ENCODE results near the gene TSPAN15.
"Not testable (repeated sequence)": the region's sequence is repeated elsewhere in the genome, so short reads cannot be mapped to it uniquely, and the experiment has no call there.

TSPAN15 gene

DNA sequence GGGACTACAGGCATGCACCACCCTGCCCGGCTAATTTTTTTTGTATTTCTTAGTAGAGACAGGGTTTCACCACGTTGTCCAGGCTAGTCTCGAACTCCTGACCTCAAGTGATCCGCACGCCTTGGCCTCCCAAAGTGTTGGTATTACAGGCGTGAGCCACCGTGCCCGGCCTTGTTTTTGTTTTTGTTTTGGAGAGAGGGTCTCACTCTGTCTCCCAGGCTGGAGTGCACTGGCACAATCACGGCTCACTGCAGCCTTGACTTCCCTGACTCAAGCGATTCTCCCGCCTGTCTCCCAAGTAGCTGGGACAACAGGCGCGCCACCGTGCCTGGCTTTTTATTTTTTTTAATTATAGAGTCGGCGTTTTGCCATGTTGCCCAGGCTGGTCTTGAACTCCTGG, 870 bp upstream of the TSPAN15 start:
- DNase-seq = not testable (repeated sequence)

DNA sequence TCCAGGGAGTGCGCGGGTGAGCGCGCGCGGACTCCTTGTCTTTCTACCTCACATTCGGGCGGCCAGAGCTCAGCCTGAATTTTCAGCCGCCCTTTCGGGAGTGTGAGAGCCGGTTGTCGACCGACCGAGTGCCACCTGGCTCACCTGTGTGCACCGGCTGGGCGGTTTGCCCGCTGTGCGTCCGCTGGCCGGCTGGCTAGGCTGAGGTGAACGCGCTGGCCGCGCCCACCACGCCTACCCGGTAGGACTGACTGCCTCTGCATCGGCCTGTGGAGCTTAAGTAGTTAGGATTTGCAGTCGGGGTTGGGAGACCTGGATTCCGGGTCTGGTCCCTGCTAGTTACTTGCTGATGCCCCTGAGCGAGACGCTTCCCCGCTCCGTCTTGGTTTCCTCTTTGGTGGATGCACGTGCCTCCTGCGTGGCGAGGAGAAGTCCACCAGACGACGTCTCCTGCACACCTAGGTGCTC, 553 bp downstream of the TSPAN15 start:
- no peak for DNase-seq

DNA sequence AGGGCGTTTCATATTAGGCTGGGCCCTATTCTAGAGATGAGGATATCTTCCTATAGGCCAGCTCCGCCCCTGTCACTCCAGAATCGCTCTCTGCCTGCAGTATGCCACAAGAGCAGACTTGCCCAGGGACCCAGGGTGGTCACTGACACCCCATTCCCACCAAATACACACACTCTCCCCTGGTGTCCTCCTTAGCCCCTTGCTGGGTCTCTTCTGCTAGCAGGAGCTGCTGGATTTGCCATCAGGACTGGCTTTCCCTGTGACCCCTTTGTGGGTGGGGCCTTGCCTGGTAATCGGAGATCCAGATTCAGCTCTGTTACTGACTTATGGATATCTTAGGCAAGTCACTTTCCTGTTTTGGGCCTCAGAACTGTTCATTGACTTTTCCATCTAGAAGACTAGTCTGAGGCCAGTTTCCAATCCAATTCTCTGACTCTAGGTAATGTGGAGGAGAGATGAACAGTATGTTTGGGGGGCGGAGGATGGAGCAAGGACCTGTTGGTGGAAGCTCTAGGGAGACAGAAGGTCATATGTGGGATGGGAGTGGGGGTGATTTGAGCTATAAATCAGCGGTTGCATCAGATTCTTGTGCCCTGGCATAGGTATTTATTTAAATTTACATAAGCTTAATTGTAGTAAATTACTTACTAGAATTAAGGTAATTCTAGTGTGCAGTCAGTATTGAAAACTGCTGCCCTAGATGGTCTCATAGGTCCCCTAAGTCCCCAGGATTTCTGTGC, 1.6 kb downstream of the TSPAN15 start:
- DNase-seq = no peak

DNA sequence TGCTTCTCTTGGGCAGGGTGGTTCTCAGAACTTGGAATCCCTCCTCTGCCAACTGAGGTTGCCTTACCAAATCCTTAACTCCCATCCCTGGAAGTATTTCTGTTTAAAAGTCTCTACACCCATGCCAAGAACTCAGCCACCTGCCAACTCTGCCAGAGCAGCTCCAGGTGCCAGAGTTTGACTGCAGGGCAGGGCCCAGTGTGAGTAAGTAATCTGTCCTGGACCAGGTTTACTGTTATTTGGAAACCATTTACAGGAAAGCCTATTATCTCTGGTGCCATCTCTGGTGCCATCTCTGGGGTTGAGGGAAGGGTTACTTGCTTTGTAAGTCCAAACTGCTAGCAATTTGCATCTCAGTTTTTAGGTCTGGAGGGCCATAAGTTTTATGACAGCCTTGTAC, 2.5 kb downstream of the TSPAN15 start:
- no peak for DNase-seq

DNA sequence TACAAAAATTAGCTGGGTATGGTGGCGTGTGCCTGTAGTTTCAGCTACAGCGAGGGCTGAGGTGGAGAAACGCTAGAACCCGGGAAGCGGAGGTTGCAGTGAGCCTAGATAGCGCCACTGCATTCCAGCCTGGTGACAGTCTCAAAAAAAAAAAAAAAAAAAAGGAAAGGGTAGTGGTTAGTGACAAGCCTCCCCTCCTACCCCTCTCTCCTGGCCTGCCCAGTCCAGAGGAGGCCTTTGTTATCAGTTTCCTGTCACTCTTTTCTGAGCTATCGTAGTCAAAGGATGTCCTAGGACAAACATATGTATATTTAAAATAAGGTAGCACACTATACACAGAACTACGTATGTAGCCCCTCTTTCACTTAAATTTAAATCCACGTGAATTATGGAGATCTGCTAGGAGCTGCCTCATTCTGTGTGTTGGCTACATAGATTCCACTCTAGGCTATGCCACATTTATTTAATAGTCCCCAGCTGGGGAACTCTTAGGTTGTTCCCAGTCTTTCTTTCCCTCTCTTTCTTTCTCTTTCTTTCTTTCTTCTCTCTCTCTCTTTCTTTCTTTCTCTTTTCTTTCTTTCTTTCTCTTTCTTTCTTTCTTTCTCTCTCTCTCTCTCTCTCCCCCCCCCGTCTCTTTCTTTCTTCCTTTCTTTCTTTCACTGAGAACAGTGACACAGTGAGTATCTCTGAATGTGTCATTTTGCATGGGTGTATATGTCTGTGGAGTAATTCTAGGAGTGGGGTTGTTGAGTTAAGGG, 3.9 kb downstream of the TSPAN15 start:
- no peak for DNase-seq

DNA sequence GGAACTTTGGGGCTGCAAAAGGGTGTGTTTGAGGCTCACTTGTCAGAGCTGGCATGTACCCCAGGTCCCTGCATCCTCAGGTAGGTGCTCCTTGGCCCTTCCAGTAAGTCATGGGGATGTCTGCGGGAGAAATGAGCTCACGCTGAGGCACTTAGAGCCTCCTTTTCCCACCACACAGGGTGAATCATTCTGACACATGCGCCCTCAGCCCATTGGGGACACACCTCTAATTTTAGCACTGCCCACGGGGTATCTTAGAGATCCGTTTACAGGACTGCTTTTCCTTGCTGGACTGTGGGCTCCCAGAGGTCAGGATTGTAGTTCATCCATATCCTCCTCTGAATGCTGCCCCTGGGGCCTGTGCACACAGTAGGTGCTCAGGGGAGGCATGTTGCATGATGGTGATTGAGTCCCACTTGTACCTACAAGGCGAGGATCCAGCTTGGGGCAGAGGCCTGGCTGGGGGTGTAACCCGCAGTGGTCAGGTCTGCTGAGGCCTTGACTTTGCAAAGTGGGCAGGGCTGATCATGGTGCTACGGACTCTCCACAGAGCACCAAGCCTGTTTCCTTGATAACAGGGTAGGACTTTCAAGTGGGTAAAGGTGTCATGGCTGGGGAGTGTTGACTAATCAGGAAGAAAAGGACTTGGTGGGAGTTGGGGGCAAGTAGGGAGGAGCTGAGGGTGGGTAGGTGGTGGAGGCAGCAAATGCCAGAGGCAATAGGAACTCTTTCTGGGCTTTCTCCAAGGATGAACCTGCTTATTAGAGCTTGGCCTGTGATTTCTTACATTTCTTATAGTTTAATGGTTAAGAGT, 5.8 kb downstream of the TSPAN15 start:
- no peak for DNase-seq

DNA sequence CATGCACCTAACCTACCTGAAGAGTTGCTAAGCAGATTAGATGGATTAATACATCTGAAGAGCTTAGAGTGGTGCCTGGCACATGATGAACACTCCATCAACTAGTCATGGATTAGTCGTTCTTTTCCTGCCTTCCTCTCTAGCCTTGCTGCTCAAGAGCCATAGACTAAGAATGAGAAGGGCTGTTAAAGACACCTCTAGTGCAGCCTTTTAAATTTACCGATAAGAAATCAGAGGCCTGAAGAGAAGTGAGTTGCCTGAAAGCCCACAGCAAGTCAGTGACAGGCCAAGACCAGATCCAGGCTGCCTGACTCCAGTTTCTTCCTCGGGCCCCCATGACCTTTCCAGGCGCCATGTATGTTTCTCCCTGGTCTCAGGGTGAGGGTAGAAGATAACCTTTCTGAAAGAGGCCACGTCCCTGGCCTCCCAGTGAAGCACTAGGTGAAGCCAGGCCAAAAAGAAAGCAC, 6.5 kb downstream of the TSPAN15 start:
- no peak for DNase-seq

DNA sequence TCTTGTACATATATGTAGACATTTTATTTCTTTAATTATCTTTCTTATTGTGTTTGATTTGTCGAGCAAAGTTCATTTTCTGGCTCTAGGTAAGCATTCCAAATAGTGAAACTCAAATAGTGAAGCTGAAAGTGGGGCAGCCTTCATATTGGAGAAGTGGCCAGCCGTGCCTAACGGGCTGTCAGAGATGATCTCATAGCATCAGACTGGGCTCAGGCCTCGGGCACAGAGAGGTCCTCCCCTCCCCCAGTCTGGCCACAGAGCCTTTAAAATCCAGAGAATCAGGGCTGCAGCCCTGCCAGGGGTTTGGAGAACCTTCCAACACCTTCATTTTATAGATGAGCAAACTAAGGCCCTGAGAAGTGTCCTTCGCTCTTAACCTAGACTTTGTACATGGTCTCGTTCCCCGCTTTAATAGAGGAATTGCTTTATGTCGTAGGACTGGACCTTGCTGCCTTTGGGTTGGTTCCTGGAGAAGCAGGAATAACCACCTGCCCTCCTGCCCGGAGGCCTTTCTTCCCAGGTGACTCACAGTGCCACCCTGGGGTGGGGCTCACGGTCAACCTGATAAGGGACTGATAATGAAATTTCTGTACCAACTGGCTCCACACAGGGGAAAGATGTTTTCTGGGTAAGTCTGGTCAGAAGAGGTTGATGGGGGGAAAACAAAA, 7.3 kb downstream of the TSPAN15 start:
- no peak for DNase-seq

DNA sequence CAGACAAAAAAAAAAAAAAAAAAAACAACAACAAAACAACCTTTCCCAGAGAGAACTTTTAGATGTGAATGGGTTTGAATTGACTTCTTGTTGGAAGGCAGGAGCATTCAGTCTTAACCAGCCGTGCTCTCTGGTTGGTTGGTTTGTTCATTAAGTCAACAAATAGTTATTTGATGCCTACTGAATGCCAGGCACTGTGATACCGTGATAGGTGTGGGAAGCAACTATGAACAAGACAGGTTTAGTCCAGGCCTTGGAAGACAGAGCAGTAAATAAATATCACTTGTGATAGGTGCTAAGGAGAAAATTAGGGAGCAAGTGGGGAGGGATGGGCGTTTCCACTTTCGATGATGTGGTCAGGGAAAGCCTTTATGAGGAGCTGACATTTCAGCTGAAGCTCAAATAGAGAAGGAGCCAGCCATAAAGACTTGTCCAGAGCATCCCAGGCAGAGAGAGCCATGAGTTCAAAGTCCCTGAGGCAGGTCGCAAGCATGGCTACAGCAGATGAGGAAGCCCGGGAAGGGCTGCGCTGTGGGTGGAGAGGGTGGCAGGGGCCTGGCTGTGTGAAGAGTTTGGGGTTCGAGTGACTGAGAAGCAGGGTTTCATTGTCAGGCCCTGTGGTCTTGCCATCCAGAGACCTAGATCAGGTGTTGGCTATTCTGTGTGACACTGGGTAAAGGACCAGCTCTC, 8.0 kb downstream of the TSPAN15 start:
- no peak for DNase-seq

DNA sequence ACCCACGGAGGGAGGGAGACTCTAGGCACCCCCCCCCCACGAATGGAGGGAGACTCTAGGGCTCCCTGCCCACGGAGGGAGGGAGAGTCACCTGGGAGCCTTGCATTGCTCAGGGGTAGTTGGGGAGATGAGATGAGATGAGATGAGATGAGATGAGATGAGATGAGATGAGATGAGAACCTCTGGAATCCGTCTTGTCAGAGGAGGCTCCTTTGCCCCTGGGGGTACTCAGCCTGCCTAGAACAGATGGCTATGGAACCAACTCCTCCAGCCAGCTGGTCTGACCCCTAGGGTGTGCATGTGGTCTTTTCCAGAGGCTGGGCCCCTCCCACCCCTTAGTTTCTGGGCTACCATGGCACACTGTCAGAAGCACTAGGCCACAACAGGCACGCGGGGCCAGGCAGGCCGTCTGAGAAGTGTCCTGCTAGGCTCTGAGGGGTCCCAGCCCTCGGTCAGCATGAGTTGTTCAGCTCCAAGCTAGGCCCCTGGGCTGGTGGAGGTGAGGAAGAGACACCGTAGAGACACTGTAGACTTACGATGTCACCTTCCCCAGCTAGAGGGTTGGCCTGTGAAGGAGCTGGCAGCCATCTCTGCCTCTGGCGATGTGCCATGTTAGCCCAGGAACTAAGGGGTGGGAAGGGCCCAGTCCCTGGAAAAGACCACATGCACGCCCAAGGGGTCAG, 8.8 kb downstream of the TSPAN15 start:
- no peak for DNase-seq

DNA sequence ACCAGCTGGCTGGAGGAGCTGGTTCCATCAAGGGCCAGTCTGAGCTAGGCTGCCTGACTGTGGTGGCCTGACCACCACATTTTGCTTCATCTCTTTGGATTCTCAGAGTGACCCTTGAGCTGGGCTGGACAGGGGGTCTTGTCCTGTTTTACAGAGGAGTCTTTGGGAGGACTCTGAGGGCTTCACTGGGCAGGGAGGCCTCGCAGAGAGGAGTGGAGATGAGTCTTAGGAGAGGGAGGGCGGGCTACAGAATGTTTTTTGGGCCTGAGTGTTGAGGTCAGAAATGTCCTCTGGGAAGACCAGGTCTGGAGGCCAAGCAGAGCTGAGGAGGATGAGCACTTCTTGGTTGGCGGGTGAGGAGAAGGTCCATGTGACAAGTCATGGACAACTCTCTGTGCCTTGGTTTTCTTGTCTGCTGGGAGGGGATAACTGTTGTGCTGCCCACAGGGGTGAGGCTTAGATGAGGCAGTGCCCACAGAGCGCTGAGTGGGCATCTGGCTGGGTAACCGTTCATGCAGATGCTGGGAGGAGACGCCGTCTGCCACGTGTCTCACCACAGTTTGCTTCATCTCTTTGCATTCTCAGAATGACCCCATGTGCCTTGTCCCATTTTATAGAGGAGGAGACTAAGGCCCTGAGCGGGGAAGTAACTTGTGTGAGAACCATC, 9.4 kb downstream of the TSPAN15 start:
- DNase-seq = no peak

DNA sequence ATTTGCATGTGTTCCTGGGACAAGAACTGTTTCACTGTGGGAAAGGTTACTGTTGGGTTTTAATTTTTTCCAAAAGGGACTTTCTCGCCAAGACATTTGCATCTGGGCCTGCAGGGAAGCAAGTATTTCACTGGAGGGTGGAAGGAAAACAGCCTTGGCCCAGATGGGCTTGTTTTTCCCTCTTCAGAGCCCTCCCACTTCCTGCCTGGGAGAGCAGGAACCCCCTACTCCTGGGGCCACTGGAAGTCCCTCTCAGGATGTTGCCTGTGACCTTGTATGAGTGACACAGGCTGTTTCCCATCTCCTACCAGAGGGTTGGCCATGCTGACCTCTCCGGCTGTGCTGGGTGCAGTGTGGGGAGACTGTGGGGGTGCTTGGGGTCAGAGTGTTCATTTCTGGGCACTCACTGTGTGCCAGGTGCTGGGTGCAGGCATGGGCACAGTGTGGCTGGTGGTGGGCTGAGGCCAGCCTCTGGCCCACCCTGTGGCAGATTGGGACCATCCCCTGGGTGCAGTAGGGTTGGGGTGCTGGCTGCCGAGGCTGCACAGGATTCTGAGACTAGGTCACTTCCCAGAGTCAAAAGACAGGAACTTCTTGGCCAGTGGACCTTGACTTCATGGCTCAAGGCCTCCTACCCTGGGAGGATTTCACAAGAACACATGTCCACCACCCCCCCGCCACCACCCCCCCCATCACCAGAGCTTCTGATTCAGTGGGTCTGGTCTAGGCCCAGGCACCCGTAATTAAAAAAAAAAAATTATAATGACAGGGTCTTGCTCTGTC, 10.2 kb downstream of the TSPAN15 start:
- DNase-seq = no peak

DNA sequence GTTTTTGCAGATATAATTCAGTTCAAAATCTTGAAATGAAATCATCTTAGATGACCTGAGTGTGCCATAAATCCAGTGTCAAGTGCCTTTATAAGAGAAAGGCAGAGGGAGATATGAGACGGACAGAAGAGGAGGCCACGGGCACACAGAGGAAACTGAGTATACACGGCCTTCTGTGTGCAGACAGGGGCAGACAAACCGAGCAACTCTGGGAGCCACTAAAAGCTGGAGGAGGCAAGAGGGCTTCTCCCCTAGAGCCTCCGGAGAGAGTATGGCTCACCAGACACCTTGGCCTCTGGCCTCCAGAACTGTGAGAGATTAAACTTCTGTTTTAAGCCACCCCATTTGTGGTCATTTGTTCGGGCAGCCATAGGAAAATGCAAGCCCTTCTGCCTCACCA, 12.6 kb downstream of the TSPAN15 start:
- DNase-seq = no peak

DNA sequence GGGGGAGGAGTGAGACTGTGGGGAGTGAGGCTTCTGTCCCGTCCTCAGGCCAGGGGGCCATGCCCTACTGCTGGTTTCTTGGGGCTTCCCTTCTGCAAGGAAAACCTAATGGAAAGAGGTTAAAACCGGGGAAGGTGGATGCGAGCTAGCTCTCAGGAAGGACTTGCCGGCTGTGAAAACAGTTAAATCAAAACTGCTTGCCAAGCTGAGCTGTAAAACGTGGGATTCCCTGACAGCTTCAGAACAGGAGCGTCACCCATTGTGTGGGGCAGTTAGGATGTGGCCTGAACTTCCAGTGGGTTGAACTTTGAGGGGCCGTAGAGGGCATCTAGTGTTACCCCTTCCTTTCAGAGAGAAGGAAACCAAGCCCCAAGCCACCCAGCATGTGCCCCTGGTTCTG, 13.1 kb downstream of the TSPAN15 start:
- no peak for DNase-seq

DNA sequence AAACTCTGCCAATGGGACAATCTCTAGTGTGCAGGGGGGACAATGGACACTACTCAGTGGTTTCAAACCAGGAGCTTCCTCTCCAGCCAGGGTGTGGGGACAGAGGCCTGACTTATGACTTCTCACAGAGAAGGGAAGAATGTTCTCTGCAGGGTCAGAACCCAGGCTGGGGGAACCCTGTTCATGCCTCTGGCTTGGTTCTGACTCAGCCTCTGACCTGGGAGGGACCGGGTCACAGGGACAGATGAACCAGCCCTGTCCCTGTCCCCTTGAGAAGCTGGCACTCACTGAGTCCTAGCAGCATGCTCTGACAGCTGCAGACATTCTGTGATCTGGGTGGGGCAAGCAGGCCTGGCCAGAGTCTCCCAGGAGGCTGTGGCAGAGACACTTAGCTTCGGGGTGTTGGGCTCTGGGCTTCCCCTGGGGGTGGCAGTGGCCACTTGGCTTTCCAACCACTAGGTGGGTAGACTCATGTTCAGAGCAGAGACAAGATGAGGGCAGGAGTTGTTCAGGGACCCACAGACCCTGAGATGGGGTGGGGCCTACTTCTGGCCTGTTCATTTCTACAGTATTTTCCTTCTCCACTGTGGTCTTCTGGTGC, 13.6 kb downstream of the TSPAN15 start:
- DNase-seq = no peak

DNA sequence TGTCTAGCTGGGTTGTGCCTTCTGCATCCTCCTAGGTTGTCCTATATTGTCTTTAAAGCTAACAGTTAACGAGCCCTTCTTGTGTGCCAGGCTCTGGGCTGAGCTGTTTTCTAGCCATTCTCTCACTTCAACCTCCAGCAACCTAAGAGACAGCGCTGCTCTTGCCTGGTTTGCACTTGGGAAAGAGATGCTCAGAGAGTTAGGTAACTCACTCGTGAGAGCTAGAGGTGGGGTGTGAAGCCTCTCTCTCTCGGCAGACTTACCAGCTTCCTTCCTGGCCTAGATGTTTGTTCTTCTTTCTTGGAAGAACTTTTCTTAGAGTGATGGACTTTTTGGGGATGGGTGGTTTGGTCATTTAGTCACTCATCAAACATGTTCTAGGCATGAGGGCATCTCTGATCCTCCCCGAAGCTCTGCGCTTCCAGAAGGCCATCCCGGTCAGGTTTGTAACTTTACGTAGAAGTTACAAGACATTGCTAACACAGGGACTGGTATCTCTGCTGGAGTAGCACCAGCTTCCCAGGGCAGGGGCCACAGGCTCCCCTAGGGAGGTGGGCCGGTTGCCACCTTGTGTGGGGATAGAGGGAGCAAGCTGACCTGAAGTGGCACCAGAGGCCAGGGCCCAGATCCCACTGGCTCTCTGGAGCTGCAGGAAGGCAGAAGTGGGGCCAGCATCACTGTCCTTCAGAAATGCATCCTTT, 14.3 kb downstream of the TSPAN15 start:
- no peak for DNase-seq

DNA sequence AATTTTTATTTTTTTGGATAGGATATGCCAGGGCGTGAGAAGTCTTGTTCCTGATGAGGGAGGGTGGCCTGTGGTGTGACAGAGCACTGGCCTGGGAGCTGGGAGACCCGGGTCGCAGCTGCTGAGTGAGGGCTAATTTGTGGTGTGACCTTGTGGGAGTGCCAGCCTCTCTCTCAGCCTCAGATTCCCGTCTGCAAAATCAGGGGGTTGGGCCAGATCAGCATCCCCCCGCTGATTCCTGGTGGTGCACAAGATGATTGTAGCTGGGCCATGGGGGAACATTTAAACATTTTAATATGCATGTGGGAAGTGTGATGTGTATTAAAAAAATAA, 14.9 kb downstream of the TSPAN15 start:
- DNase-seq = no peak

DNA sequence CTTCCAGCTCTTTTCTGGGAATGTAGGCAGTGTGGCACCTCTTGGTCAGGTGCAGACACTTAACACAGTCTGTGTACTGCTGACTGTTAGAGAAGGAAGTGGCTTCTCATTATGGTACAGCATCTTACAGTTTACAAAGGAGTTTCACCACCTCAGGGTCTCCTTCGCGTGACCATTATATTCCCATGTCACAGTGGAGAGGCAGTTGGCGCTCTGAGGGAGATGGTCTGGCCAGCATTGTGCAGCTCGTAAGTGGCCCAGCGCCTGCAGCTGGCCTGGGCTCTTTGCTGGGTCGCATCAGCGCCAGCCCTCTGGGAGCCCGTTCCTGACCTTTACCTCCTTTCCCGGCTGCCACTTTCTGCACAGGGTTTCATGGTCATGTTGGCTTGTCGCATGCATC, 15.4 kb downstream of the TSPAN15 start:
- no peak for DNase-seq

All from right forelimb (tissue), 1 donor.